Kidney capillary endothelial cell (primary cell): Measurements from ENCODE around the gene LYSMD4.

ENCODE experiments used
- DNase-seq: peaks from one replicate; pipeline ENCODE4 v3.0.0-alpha.2; 2018; ENCODE audit warnings: low spot score

The LYSMD4 gene

DNA sequence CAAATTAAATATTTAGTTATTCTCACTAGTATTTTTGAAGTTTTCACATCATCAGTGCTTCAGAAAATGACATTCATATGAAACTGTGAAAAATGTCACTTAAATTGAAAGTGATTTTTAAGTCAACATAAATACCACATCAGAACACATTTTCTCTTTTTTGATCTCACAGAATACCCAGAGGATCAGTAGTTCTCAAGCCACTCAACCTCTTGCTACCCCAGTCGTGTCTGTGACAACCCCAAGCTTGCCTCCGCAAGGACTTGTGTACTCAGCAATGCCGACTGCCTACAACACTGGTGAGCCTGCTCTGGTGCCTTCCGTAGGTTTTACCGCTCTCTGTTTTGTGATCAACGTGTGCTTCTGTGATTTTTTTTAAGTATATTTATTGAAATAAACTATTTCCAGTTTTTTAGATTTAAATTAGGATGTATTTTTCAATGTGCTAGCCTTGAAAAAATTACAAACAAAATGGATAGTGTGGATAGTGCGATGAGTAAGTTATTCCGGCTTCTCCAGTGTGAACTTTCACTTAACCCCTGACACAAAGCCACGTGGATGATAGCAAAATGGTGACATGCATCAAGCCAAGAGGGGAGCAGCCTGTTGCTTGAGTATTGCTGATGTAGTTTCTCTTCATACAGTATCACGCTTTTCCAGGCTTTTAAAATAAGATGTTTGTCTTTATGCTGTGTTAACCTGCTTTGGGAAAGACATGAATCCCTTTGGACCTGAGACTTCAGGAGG is 26.5 kb downstream of the LYSMD4 start:
- no peak for DNase-seq

DNA sequence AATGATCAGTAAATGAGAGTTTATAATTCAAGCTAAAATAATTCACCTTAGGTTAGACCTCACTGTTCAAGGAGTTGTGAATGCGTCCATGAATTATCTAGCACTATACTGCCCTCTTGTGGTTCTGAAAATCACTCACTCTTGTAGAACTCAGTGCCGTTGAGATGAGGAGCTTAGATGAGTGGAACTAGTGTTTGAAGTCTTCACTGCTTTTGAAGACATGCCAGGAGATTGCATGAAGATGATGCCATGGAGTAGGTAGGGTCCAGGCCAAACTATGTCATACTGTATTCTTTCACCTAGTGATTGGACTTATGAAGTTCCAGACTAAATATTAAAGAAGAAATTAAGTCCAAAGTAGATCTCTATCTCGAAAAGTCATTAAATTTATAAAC is 28.8 kb downstream of the LYSMD4 start:
- peak; percentile 87 for DNase-seq

DNA sequence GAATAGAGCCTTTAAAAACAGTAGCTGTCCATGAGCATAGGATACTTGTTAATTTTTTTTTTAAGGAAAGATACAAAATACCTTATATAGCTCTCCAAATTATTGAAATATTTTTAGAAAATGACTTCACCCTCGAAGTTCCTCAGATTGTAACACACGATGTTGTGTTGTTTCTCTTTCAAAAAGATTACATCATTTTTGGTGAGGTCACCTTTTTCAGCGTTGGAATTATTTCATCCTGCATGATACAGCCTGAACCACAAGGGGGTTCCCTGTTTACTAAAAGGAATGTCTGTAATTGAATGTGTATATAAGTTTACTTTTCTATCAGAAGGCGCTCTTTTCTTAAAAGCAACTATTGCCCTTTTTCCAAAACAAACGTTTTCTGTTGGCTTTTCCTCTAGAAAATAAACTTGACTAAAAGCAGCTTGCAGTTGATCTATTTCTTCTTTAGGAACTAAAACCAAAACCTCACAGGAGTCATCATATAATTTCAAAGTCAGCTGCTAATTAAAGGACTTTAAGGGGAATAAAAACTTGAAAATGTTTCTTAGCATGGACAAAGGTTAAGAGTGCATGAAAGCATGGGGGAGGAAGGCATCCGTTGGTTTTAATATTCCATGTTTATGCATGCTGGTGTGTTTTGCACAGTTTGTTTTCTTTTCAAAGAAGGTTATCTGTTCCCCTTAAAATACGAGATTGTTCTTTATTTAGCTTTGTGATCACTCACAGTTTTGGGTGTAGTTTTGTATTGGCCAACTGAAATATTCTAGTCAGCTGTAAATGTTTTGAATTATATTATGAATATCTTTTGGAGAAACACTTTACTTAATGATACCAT is 29.4 kb downstream of the LYSMD4 start:
- DNase-seq: peak; percentile 92

DNA sequence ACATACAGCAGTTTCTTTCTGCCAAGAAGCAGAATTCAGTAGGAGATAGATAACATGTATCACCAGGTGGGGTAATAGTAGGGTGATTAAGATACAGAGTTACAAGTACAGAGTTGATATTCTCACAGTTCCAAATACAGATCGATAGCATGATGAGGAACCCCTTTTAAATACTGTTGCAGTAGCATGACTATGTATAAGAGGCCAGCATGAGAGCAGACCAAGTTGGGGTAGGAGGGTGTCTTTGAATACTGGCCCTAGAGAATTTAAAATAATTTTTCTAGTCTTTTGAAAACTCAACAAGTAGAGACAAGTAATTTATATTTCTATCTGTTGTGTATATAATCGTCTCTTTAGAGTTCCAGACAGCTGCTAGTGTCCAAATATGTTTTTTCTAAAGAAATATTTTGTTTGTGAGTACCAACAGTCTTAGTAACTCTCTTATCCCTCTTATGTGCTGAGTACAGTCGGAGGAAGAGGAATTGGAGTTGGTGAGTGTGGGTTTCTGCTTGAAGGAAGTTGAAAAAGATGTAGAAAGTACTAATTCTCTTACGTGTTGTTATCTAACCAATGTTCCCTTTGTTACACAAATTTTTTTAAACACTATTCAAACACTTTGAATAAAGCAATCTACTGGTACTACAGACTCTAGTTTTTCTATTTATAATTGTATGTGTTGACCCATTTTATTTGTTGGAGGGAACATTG is 30.2 kb downstream of the LYSMD4 start:
- DNase-seq: no peak

DNA sequence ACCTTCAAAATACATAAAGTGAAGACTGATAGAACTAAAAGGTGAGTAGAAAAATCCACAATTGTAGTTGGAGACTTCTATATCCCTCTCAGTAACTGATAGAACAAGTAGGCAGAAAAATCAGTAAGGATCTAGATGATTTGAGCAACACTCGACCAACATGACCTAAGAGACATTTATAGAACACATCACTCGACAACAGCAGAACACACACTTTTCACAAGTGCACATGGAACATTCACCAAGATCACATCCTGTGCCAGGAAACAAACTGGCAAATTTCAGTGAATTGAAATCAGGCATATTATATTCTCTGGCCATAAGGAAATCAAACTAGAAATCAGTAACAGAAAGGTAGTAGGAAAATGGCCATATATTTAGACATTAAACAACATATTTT is 37.1 kb downstream of the LYSMD4 start:
- DNase-seq: no peak

DNA sequence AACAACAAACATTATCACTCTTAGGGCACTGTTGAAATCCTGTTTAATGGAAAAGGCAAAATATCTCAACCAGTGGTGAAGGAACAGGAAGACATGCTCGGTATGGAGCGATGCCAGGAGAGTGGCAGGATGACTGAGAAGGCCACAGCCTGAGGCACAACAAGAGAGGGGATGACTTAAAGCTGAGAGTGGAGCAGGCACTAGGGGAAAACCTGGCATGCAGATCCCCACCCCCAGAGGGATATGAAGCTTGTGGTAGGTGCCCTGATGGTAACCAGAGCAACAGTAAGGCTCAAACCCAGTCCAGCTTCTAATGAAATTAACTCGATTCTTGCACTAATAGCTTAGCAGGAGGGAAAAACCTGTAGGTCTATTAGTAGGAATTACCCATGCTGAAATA is 40.4 kb downstream of the LYSMD4 start:
- DNase-seq: no peak

DNA sequence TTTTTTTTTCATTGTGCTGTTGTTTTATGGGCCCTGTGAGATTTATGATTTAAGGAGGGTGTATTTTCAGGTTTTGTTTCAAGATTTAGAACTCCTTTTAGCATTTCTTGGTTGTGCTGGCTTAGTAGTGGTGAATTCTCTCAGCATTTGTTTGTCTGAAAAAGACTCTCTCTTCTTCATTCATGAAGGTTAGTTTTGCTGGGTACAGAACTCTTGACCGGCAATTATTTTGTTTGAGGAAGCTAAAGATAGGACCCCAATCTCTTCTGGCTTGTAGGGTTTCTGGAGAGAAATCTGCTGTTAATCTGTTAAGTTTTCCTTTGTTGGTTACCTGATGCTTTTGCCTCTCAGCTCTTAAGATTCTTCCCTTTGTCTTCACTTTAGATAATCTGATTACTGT is 46.9 kb downstream of the LYSMD4 start:
- DNase-seq: no peak

DNA sequence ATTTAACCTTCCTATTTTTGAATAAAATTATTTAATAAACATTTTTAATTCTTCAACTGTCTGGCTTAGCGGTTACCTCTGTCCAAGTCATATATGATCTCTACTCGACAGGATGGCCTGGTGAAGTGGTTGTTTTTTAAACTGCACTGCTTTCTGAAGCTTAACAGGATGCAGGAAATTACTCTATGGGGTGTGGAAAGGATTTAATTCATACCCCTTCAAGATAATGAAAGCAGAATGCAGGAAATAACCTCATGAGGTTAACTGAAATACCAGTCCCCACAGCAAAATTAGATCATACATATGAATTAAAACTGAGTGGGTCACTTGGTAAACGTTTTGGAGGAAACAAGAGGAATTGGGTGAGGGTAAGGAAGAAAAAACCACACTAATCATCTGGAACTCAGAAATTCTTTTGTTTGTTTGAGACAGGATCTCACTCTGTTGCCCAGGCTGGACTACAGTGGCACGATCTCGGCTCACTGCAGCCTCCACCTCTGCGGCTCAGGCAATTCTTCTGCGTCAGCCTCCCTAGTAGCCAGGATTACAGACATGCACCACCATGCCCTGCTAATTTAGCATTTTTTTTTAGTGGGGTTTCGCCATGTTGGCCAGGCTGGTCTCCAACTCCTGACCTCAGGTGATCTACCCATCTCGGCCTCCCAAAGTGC is 50.1 kb downstream of the LYSMD4 start:
- DNase-seq: peak; percentile 92

DNA sequence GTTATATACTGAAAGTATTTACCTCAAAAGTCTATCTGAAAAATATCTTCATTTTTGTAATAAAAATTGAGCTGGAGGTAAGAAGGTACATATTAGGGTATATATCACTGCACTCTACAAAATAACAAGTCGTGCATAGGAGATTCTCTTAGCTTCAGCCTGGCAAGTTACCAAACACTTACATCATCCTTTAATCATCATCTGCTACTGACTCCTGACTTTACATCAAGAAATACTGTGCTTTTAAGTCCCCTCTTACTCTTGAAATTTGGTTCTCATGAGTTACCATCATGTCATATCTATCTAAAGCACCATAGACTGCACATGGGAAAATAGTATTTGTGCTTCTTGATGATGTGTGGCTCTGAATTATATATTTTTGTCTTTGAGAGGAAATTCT is 50.8 kb downstream of the LYSMD4 start:
- peak; percentile 74 for DNase-seq

DNA sequence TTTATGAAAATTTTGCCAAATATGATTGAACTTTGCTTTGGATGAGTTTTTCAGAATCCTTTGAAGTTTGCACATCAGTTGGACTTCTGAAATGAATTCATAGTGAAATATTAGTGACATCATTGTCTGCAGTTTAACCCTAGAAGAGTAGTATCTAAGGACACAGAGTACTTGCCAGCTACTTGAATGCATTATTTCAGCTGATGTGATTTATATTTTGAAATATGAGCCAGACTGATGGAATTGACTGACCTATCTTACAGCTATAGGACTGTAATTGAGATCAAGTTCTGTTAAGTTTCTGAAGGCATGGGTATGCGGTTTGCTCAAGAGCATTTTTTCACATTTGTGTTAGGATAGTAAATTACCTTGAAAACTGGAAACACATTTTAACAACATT is 51.2 kb downstream of the LYSMD4 start:
- DNase-seq: no peak

DNA sequence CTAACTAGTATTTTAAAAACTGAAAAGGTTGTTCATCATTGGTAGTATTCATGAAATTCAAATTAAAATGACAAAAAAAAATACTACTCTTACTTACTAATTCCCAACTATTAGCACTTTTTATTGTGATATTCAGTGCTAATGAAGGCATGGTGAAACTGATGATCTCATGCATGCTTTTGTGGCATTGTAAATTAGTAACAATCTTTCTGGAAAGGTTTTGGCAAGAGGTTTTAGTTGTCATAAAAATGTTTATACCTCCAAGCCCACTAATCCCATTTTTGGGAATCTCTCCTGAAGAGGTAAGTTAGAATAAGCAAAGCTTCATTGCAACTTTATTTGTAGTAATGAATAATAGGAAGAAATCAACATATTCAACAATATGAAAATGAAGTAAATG is 53.0 kb downstream of the LYSMD4 start:
- no peak for DNase-seq

DNA sequence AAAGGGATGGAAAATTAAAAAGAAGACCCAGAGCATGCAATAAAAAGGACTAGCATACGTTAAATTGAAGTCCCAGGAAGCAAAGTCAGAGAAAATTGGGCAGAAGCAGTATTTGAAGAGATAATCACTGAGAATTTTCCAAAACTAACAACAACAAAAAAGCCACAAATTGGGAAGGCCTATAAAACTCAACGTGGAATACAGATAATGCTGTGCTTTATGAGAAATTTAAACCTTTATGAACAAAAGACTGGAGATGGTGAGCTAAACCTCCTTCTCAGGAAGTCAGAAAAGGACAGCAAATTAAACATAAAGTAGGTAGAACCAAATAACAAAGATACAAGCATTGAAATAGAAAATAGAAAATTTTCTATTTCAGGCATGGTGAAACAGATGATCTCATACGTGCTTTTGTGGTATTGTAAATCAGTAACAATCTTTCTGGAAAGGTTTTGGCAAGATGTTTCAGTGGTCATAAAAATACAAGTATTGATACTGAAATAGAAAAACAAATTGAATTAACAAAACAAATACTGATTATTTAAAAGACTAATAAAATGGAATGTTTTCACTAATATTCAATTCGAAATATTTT is 55.6 kb downstream of the LYSMD4 start:
- no peak for DNase-seq
